Heart right ventricle (tissue), 16 donors: ENCODE data around the gene SPTLC3. TPM values are rescaled to one million over a fixed set of nuclear protein-coding genes. Genes with fewer than 3 reads are reported as not detected.

ENCODE experiments used
- ATAC-seq, 8 donors: fragments of 200-7000 bp; cut with Tn5 transposase; one replicate each; pipeline ENCODE4 v1.9.1; 2020; ENCODE audit warnings: mild to moderate bottlenecking in 8 of 8, moderate library complexity in 8 of 8, moderate number of reproducible peaks in 1 of 8
- DNase-seq, 2 donors: peaks; one replicate each; pipeline ENCODE4 v3.0.0-alpha.2; 2020
- H3K27ac ChIP-seq, 10 donors: fragments of 200-600 bp; sonication (generic) in 2 of 10; one replicate each; pipeline versions ENCODE4 v1.5.0 to v1.8.0; 2020 to 2022; ENCODE audit warnings: mild to moderate bottlenecking in 3 of 10
- H3K27me3 ChIP-seq, 7 donors: fragments of 200-600 bp; one replicate each; pipeline ENCODE4 v1.8.0; 2021 to 2022; ENCODE audit warnings: mild to moderate bottlenecking in 2 of 7
- H3K36me3 ChIP-seq, 9 donors: fragments of 200-600 bp; sonication (generic) in 1 of 9; one replicate each; pipeline versions ENCODE4 v1.5.0 to v1.8.0; 2020 to 2022; ENCODE audit warnings: mild to moderate bottlenecking in 2 of 9
- H3K4me1 ChIP-seq, 9 donors: fragments of 200-600 bp; sonication (generic) in 1 of 9; one replicate each; pipeline versions ENCODE4 v1.5.0 to v1.8.0; 2020 to 2022; ENCODE audit warnings: mild to moderate bottlenecking in 4 of 9
- H3K4me3 ChIP-seq, 10 donors: fragments of 200-600 bp; sonication (generic) in 2 of 10; one replicate each; pipeline versions ENCODE4 v1.5.0 to v1.8.0; 2020 to 2022; ENCODE audit warnings: mild to moderate bottlenecking in 7 of 10, moderate library complexity in 2 of 10
- H3K9me3 ChIP-seq, 11 donors: fragments of 200-600 bp in 10 of 11; sonication (generic) in 2 of 11; one replicate each; pipeline versions ENCODE4 v1.5.0 to v1.8.0; 2013 to 2022; ENCODE audit warnings: mild to moderate bottlenecking in 2 of 11, control low read depth in 1 of 11, moderate library complexity in 1 of 11
- WGBS, 2 donors: extraction: QIAGEN DNeasy Blood & Tissue Kit; methylation state at CpG; one replicate each; pipeline ENCODE4 v1.1.7; 2013; ENCODE audit warnings: inconsistent platforms in 1 of 2; 5-methylcytosine and 5-hydroxymethylcytosine counted together
- intact Hi-C, 10 donors: fragments of 100-400 bp; cut with DNase I; formaldehyde crosslinking; loops; one replicate each; pipeline versions ENCODE4 v1.11.1 to v1.14.2; 2022
- polyA plus RNA-seq, 2 donors: library from polyadenylated mRNA; stranded (reverse); fragments of 200-250 nt; gene quantifications; one replicate each; pipeline ENCODE4 v1.2.3, GENCODE V29; 2013
- total RNA-seq, 10 donors: library from RNA; stranded (reverse); fragmentation: NEBNext Ultra II Directional in 3 of 10; extraction: Animal tissue kit (Norgen Biotek cat#: 25700) in 3 of 10; gene quantifications; one replicate each; pipeline versions ENCODE4 v1.2.1 to v1.2.4, GENCODE V29; 2021 to 2023
- TF ChIP-seq, protein P1 (sequence below), 9 donors: fragments of 200-600 bp; sonication (generic) in 2 of 9; IDR thresholded peaks; one replicate each; pipeline versions ENCODE4 v1.5.0 to v1.8.0; 2021 to 2022; ENCODE audit warnings: antibody characterized with exemption in 9 of 9, mild to moderate bottlenecking in 5 of 9, moderate library complexity in 1 of 9
- donor health status: Arrhythmogenic right ventricular cardiomyopathy.
- donor health status: ischemic (EF 13 %, LVEDD 7.1; RV severe dilation, severe dysfunction).
- donor health status: healthy with polysubstance abuse.
- donor health status: DM: no; HTN: yes; CAD: no.
- donor health status: DM: no; HTN: no; CAD: no.
- donor health status: ischemic (EF 25% LVEDD 6.9; RV normal size, moderate dysfunction).
- donor health status: ischemic (EF 25% LVEDD 5.7; RV mildly dilated, moderate dysfunction).
- donor health status: healthy.
- donor health status: DM: yes; HTN: yes; CAD: no.
- donor health status: Ischemic cardiomyopathy.
- donor health status: ischemic (EF 35%, LVEDD 5.7; RV mildly dilated, moderate dysfunction).
- donor health status: nonischemic (EF 11% LVEDD 7.7; RV severe dilation, severe dysfunction).
- donor health status: DM: yes; HTN: yes; CAD: no.
- donor health status: PGD.
- donor health status: ischemic (EF 29% LVEDD 5.4; RV normal size, mild dysfunction).
- donor health status: nonischemic (EF 23%, LVEDD 6.1; RV moderate dilation, normal function).

The SPTLC3 gene
- total and polyA plus RNA-seq, 12 donors, result 0.45 to 8.4 (median 3.5) TPM

GRCh38 chr20:13028001-13028400 lies 19.2 kb downstream of the SPTLC3 start:
- TF ChIP-seq, protein P1, sequence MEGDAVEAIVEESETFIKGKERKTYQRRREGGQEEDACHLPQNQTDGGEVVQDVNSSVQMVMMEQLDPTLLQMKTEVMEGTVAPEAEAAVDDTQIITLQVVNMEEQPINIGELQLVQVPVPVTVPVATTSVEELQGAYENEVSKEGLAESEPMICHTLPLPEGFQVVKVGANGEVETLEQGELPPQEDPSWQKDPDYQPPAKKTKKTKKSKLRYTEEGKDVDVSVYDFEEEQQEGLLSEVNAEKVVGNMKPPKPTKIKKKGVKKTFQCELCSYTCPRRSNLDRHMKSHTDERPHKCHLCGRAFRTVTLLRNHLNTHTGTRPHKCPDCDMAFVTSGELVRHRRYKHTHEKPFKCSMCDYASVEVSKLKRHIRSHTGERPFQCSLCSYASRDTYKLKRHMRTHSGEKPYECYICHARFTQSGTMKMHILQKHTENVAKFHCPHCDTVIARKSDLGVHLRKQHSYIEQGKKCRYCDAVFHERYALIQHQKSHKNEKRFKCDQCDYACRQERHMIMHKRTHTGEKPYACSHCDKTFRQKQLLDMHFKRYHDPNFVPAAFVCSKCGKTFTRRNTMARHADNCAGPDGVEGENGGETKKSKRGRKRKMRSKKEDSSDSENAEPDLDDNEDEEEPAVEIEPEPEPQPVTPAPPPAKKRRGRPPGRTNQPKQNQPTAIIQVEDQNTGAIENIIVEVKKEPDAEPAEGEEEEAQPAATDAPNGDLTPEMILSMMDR (IDR thresholded peaks at IDR 0.05), result no peak
- ATAC-seq (no peak), DNase-seq (no peak)
- no peaks in the 10 kb centered on the region for H3K9me3 ChIP-seq
- intact Hi-C loops, result no loop called here
- no peaks in the 10 kb centered on the region for H3K36me3 ChIP-seq
- no peaks in the 10 kb centered on the region for H3K27me3 ChIP-seq
- WGBS, 2 donors, result 59 to 75% methylated on average over 4 of the region's 4 CpGs
- H3K27ac ChIP-seq, result no peak overlapping the region
- peaks cover 0 to 31% (median 13%) of the 10 kb centered on the region in 9 donors for H3K4me1 ChIP-seq
- H3K4me3 ChIP-seq, result no peak overlapping the region

GRCh38 chr20:13028673-13029072 lies 19.9 kb downstream of the SPTLC3 start:
- peaks cover 0 to 31% (median 13%) of the 10 kb centered on the region in 9 donors for H3K4me1 ChIP-seq
- DNase-seq, result no peak
- H3K9me3 ChIP-seq, result no peaks in the 10 kb centered on the region
- ATAC-seq, result peak in 2 of 8 donors; percentile 47 to 57
- intact Hi-C loops, result no loop called here
- TF ChIP-seq, protein P1 (IDR thresholded peaks at IDR 0.05), result no peak
- H3K27ac ChIP-seq, result peak overlapping the region in 1 of 10 donors; percentile 17
- H3K27me3 ChIP-seq, result no peaks in the 10 kb centered on the region
- no peak overlapping the region for H3K4me3 ChIP-seq
- 51 to 59% methylated on average over 3 of the region's 3 CpGs for WGBS, 2 donors
- H3K36me3 ChIP-seq, result no peaks in the 10 kb centered on the region

GRCh38 chr20:13029687-13030375 lies 21.1 kb downstream of the SPTLC3 start:
- TF ChIP-seq, protein P1 (IDR thresholded peaks at IDR 0.05), result no peak
- H3K27ac ChIP-seq, result no peak overlapping the region
- intact Hi-C loops, result loop anchor here in 1 of 10 donors (5.0 kb wide), 1 partner anchor 37 kb away; no protein-coding TSS in a partner anchor
- no peaks in the 10 kb centered on the region for H3K36me3 ChIP-seq
- peaks cover 0 to 31% (median 13%) of the 10 kb centered on the region in 9 donors for H3K4me1 ChIP-seq
- ATAC-seq, result peak in 2 of 8 donors; percentile 27 to 75
- no peak overlapping the region for H3K4me3 ChIP-seq
- 68 to 70% methylated on average over 3 of the region's 3 CpGs for WGBS, 2 donors
- H3K9me3 ChIP-seq, result no peaks in the 10 kb centered on the region
- no peak for DNase-seq
- no peaks in the 10 kb centered on the region for H3K27me3 ChIP-seq

GRCh38 chr20:13031751-13032150 lies 23.0 kb downstream of the SPTLC3 start:
- TF ChIP-seq, protein P1 (IDR thresholded peaks at IDR 0.05), result no peak
- H3K27me3 ChIP-seq, result no peaks in the 10 kb centered on the region
- H3K36me3 ChIP-seq, result no peaks in the 10 kb centered on the region
- no peak for ATAC-seq
- peaks cover 0 to 3% (median 0%) of the 10 kb centered on the region in 11 donors for H3K9me3 ChIP-seq
- 92 to 93% methylated on average over 4 of the region's 4 CpGs for WGBS, 2 donors
- peaks cover 0 to 31% (median 13%) of the 10 kb centered on the region in 9 donors for H3K4me1 ChIP-seq
- intact Hi-C loops, result loop anchor here in 1 of 10 donors (5.0 kb wide), 1 partner anchor 36 kb away; no protein-coding TSS in a partner anchor
- DNase-seq, result no peak
- no peak overlapping the region for H3K27ac ChIP-seq
- H3K4me3 ChIP-seq, result no peak overlapping the region
